Caco-2 (cell line): ENCODE measurements around the gene SGO1. TPM values are rescaled to one million over a fixed set of nuclear protein-coding genes. Genes with fewer than 3 reads are reported as not detected.
"Not testable (repeated sequence)": the region's sequence is repeated elsewhere in the genome, so short reads cannot be mapped to it uniquely, and the experiment has no call there.

Source experiments
- BruUV-seq: library from RNA; stranded (reverse); fragments of 400-500 nt; replicated peaks from 2 replicates; lab custom pipeline; 2021; lab: Mats Ljungman, UMichigan
- CTCF ChIA-PET: fragments of 300-600 bp; sonication (Branson Sonifier 250); formaldehyde crosslinking; loops from one replicate; lab custom pipeline; 2022; ENCODE audit warnings: antibody characterized with exemption; lab: Charles Lee
- POLR2A ChIA-PET: fragments of 300-600 bp; sonication (Branson Sonifier 250); formaldehyde crosslinking; loops from one replicate; lab custom pipeline; 2022; ENCODE audit warnings: antibody characterized with exemption; lab: Charles Lee
- DNase-seq, 2 experiments: peaks; one replicate each; pipeline versions ENCODE4 v3.0.0 to v3.0.0-alpha.2; 2020 to 2022
- H3K27me3 ChIP-seq: replicated peaks from 2 replicates; pipeline ENCODE4 v1.6.0; 2011; ENCODE audit warnings: low read length; ENCODE audit not compliant: control insufficient read depth, insufficient read depth
- H3K36me3 ChIP-seq: 2 replicates; pipeline ENCODE4 v1.5.1; 2011; ENCODE audit warnings: low read length; ENCODE audit not compliant: control insufficient read depth, insufficient read depth
- H3K4me1 ChIP-seq: fragments of 250-450 bp; sonication (Bioruptor Pico); 2 replicates; pipeline ENCODE4 v1.5.1; 2020; ENCODE audit warnings: mild to moderate bottlenecking
- H3K4me3 ChIP-seq: 2 replicates; pipeline ENCODE4 v1.5.1; 2011; ENCODE audit warnings: low read depth, mild to moderate bottlenecking, control low read depth, low read length
- H3K9me3 ChIP-seq: fragments of 250-450 bp; sonication (Bioruptor Pico); 2 replicates; pipeline ENCODE4 v1.5.1; 2020; ENCODE audit warnings: mild to moderate bottlenecking, moderate library complexity
- H3K27ac Mint-ChIP-seq: one replicate; pipeline ENCODE4 v1.8.0; 2022; ENCODE audit warnings: mixed read lengths; ENCODE audit not compliant: unreplicated experiment
- H3K27me3 Mint-ChIP-seq: one replicate; pipeline ENCODE4 v1.8.0; 2022; ENCODE audit warnings: mixed read lengths; ENCODE audit not compliant: insufficient read depth, unreplicated experiment
- H3K36me3 Mint-ChIP-seq: one replicate; pipeline ENCODE4 v1.8.0; 2022; ENCODE audit warnings: mild to moderate bottlenecking, mixed read lengths; ENCODE audit not compliant: insufficient read depth, unreplicated experiment
- H3K4me1 Mint-ChIP-seq: one replicate; pipeline ENCODE4 v1.8.0; 2022; ENCODE audit warnings: low read depth, mixed read lengths; ENCODE audit not compliant: unreplicated experiment
- H3K4me3 Mint-ChIP-seq: one replicate; pipeline ENCODE4 v1.8.0; 2022; ENCODE audit warnings: mild to moderate bottlenecking, moderate library complexity, mixed read lengths; ENCODE audit not compliant: unreplicated experiment
- H3K9me3 Mint-ChIP-seq: one replicate; pipeline ENCODE4 v1.8.0; 2022; ENCODE audit warnings: mixed read lengths; ENCODE audit not compliant: unreplicated experiment
- intact Hi-C: fragments of 100-400 bp; cut with micrococcal nuclease; formaldehyde crosslinking; loops from one replicate; pipeline ENCODE4 v1.10.0; 2022; ENCODE audit not compliant: unreplicated experiment
- total RNA-seq: library from RNA; stranded (reverse); gene quantifications from 2 replicates; pipeline ENCODE4 v1.2.3, GENCODE V29; 2022
- TF ChIP-seq, protein P1 (sequence below), 2 experiments: fragments of 200-600 bp in 1 of 2; IDR thresholded peaks; 1 replicate in 1 of 2; 2 replicates in 1 of 2; pipeline versions ENCODE4 v1.5.1 to v1.8.0; 2011 to 2022; ENCODE audit warnings: antibody characterized with exemption in 1 of 2, control low read depth in 1 of 2, inconsistent platforms in 1 of 2, low read depth in 1 of 2, low read length in 1 of 2, mild to moderate bottlenecking in 1 of 2, moderate library complexity in 1 of 2; ENCODE audit not compliant: insufficient read depth in 1 of 2, severe bottlenecking in 1 of 2, unreplicated experiment in 1 of 2

SGO1 gene
- total RNA-seq, 1 experiment from 2014 or later: 24.2 TPM

GRCh38 chr3:20222274-20222673, 36.3 kb upstream of the SGO1 start:
- H3K36me3 Mint-ChIP-seq: no peaks in the 10 kb centered on the region
- no peaks in the 10 kb centered on the region for H3K9me3 Mint-ChIP-seq
- H3K4me3 Mint-ChIP-seq: no peak overlapping the region
- ChIA-PET POLR2A (no interaction called here), CTCF (no interaction called here)
- H3K4me1 Mint-ChIP-seq: no peaks in the 10 kb centered on the region
- DNase-seq: no peak
- H3K27me3 ChIP-seq: no peaks in the 10 kb centered on the region
- H3K36me3 ChIP-seq: no peaks in the 10 kb centered on the region
- no peaks in the 10 kb centered on the region for H3K27me3 Mint-ChIP-seq
- H3K27ac Mint-ChIP-seq: no peak overlapping the region
- intact Hi-C loops: loop anchor here (10.0 kb wide), 3 partner anchors 513 to 1893 kb away; no protein-coding TSS in a partner anchor
- no TSS peak for BruUV-seq
- H3K4me1 ChIP-seq: no peaks in the 10 kb centered on the region
- H3K4me3 ChIP-seq: no peak overlapping the region
- no peaks in the 10 kb centered on the region for H3K9me3 ChIP-seq
- TF ChIP-seq, protein P1, sequence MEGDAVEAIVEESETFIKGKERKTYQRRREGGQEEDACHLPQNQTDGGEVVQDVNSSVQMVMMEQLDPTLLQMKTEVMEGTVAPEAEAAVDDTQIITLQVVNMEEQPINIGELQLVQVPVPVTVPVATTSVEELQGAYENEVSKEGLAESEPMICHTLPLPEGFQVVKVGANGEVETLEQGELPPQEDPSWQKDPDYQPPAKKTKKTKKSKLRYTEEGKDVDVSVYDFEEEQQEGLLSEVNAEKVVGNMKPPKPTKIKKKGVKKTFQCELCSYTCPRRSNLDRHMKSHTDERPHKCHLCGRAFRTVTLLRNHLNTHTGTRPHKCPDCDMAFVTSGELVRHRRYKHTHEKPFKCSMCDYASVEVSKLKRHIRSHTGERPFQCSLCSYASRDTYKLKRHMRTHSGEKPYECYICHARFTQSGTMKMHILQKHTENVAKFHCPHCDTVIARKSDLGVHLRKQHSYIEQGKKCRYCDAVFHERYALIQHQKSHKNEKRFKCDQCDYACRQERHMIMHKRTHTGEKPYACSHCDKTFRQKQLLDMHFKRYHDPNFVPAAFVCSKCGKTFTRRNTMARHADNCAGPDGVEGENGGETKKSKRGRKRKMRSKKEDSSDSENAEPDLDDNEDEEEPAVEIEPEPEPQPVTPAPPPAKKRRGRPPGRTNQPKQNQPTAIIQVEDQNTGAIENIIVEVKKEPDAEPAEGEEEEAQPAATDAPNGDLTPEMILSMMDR (IDR thresholded peaks at IDR 0.05; ENCODE audit: insufficient read depth in 1 of 2, low read depth in 1 of 2, low read length in 1 of 2, severe bottlenecking in 1 of 2, unreplicated experiment in 1 of 2): no peak

DNA sequence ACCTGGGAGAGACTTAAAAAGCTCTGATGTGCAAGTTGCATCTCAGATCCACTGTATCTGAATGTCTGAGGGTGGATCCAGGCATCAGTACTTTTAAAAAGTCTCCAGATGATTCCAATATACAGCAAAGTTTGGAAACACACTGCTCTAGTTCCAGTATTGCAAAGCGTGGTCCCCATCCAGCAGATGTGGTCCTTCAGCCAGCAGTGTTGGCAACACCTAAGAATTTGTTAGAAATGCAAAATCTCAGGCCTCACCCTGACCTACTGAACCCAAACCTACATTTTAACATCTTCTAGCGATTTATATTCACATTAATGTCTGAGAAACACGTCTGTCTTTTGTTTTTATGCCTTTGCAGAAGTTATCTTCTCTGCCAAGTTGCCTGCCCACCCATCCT, 32.2 kb upstream of the SGO1 start:
- no peaks in the 10 kb centered on the region for H3K36me3 ChIP-seq
- Mint-ChIP-seq H3K4me1 (no peaks in the 10 kb centered on the region), H3K27me3 (peaks cover 8% of the 10 kb centered on the region), H3K36me3 (no peaks in the 10 kb centered on the region), H3K4me3 (no peak overlapping the region), H3K9me3 (no peaks in the 10 kb centered on the region), H3K27ac (no peak overlapping the region)
- H3K4me1 ChIP-seq: no peaks in the 10 kb centered on the region
- H3K4me3 ChIP-seq: no peak overlapping the region
- POLR2A ChIA-PET: no interaction called here
- H3K9me3 ChIP-seq: no peaks in the 10 kb centered on the region
- BruUV-seq: no TSS peak
- no peak for DNase-seq
- TF ChIP-seq, protein P1 (IDR thresholded peaks at IDR 0.05; ENCODE audit: insufficient read depth in 1 of 2, low read depth in 1 of 2, low read length in 1 of 2, severe bottlenecking in 1 of 2, unreplicated experiment in 1 of 2): no peak
- H3K27me3 ChIP-seq: no peaks in the 10 kb centered on the region
- CTCF ChIA-PET: no interaction called here
- intact Hi-C loops: no loop called here

DNA sequence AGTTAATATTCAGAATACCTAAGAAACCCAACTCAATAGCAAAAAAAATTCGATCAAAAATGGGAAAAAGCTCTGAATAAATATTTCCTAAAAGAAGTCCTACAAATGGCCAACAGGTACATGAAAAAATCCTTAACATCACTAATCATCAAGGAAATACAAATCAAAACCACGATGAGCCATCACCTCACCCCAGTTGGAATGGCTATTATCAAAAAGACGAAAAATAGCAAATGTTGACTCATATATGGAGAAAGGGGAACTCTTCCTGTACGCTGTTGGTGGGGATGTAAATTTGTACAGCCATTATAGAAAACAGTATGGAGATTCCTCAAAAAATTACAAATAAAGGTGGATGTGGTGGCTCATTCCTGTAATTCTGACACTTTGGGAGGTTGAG, 29.6 kb upstream of the SGO1 start:
- no peaks in the 10 kb centered on the region for H3K4me1 Mint-ChIP-seq
- H3K4me3 ChIP-seq: no peak overlapping the region
- H3K36me3 Mint-ChIP-seq: no peaks in the 10 kb centered on the region
- no peak overlapping the region for H3K27ac Mint-ChIP-seq
- H3K4me3 Mint-ChIP-seq: no peak overlapping the region
- TF ChIP-seq, protein P1 (IDR thresholded peaks at IDR 0.05; ENCODE audit: insufficient read depth in 1 of 2, low read depth in 1 of 2, low read length in 1 of 2, severe bottlenecking in 1 of 2, unreplicated experiment in 1 of 2): no peak
- H3K9me3 ChIP-seq: no peaks in the 10 kb centered on the region
- ChIA-PET CTCF (no interaction called here), POLR2A (no interaction called here)
- H3K27me3 ChIP-seq: no peaks in the 10 kb centered on the region
- BruUV-seq: no TSS peak
- no peaks in the 10 kb centered on the region for H3K9me3 Mint-ChIP-seq
- intact Hi-C loops: no loop called here
- H3K36me3 ChIP-seq: no peaks in the 10 kb centered on the region
- peaks cover 8% of the 10 kb centered on the region for H3K27me3 Mint-ChIP-seq
- no peaks in the 10 kb centered on the region for H3K4me1 ChIP-seq
- DNase-seq: no peak

GRCh38 chr3:20213491-20213890, 27.5 kb upstream of the SGO1 start:
- H3K36me3 Mint-ChIP-seq, intact Hi-C loops, H3K4me1 ChIP-seq, CTCF ChIA-PET, H3K27ac Mint-ChIP-seq, H3K27me3 ChIP-seq, H3K4me3 Mint-ChIP-seq, H3K9me3 Mint-ChIP-seq, H3K9me3 ChIP-seq, H3K4me3 ChIP-seq, DNase-seq, POLR2A ChIA-PET, H3K27me3 Mint-ChIP-seq, H3K4me1 Mint-ChIP-seq, BruUV-seq, H3K36me3 ChIP-seq: not testable (repeated sequence)

- H3K4me1 ChIP-seq, DNase-seq, H3K4me1 Mint-ChIP-seq, H3K36me3 ChIP-seq, CTCF ChIA-PET, H3K9me3 ChIP-seq, H3K36me3 Mint-ChIP-seq, POLR2A ChIA-PET, H3K4me3 Mint-ChIP-seq, H3K4me3 ChIP-seq, intact Hi-C loops, BruUV-seq, H3K27me3 Mint-ChIP-seq, H3K27ac Mint-ChIP-seq, H3K27me3 ChIP-seq, H3K9me3 Mint-ChIP-seq: not testable (repeated sequence)
These were observed 21.9 kb upstream of the SGO1 start for GRCh38 chr3:20207945-20208344.
